K562 (cell line): ENCODE data around the gene POLDIP3. TPM values are rescaled to one million over a fixed set of nuclear protein-coding genes. Genes with fewer than 3 reads are reported as not detected.

Experiments used
- CHD4 ChIP-seq: fragments of 200-600 bp; sonication (generic); IDR thresholded peaks from 3 replicates; pipeline ENCODE4 v1.6.1; 2012; ENCODE audit warnings: low read depth, mild to moderate bottlenecking, mixed read lengths, low read length, inconsistent platforms; ENCODE audit not compliant: insufficient read depth, insufficient replicate concordance, poor library complexity, severe bottlenecking
- ELF1 ChIP-seq: fragments of 200-800 bp; sonication (Bioruptor generic); IDR thresholded peaks from 2 replicates; pipeline ENCODE4 v1.6.1; 2016; ENCODE audit warnings: missing genetic modification characterization, missing compliant biosample characterization
- EZH2 ChIP-seq: IDR thresholded peaks from 2 replicates; pipeline ENCODE4 v1.6.1; 2012; ENCODE audit warnings: low read depth, mild to moderate bottlenecking, inconsistent platforms, low read length, borderline replicate concordance
- FOXK1 ChIP-seq: sonication (generic); formaldehyde crosslinking; IDR thresholded peaks from 2 replicates; pipeline ENCODE4 v1.8.0; 2022; ENCODE audit warnings: missing genetic modification reagents, mild to moderate bottlenecking, borderline replicate concordance
- GATAD2A ChIP-seq: fragments of 450-650 bp; IDR thresholded peaks from 2 replicates; pipeline ENCODE4 v1.6.1; 2017
- HOMEZ ChIP-seq: fragments of 250-450 bp; sonication (Bioruptor Pico); IDR thresholded peaks from 2 replicates; pipeline ENCODE4 v1.4.0; 2020; ENCODE audit warnings: mild to moderate bottlenecking, moderate library complexity
- MBD2 ChIP-seq: sonication (generic); IDR thresholded peaks from 2 replicates; pipeline ENCODE4 v1.6.1; 2016; ENCODE audit warnings: low read depth, borderline replicate concordance
- POLR2AphosphoS5 ChIP-seq: IDR thresholded peaks from 2 replicates; pipeline ENCODE4 v1.6.1; 2011; ENCODE audit warnings: mild to moderate bottlenecking, low read depth, low read length, moderate library complexity; ENCODE audit not compliant: control insufficient read depth, insufficient read depth
- RBM17 ChIP-seq: fragments of 200-400 bp; formaldehyde crosslinking; IDR thresholded peaks from 2 replicates; pipeline ENCODE4 v1.6.1; 2017; ENCODE audit warnings: low read depth, mild to moderate bottlenecking, low read length, borderline replicate concordance
- TOE1 ChIP-seq, 2 experiments: fragments of 450-650 bp in 1 of 2; sonication (generic) in 1 of 2; formaldehyde crosslinking in 1 of 2; IDR thresholded peaks; 2 replicates each; pipeline versions ENCODE4 v1.7.1 to v1.8.0; 2016 to 2022; ENCODE audit warnings: borderline replicate concordance in 2 of 2, mild to moderate bottlenecking in 2 of 2, antibody characterized with exemption in 1 of 2, inconsistent platforms in 1 of 2, low read depth in 1 of 2, missing genetic modification reagents in 1 of 2, moderate library complexity in 1 of 2
- TSHZ1 ChIP-seq: fragments of 250-450 bp; sonication (Bioruptor Pico); IDR thresholded peaks from 2 replicates; pipeline ENCODE4 v1.4.0; 2020; ENCODE audit warnings: mild to moderate bottlenecking, moderate library complexity
- U2AF2 ChIP-seq: fragments of 200-400 bp; formaldehyde crosslinking; optimal IDR thresholded peaks from 2 replicates; pipeline ENCODE3; 2017; ENCODE audit warnings: low read depth, mild to moderate bottlenecking, low read length
- ZNF445 ChIP-seq: fragments of 250-450 bp; sonication (Bioruptor Pico); IDR thresholded peaks from 2 replicates; pipeline ENCODE4 v1.4.0; 2020; ENCODE audit warnings: low read depth, mild to moderate bottlenecking, moderate library complexity
- polyA plus RNA-seq, 8 experiments: library from polyadenylated mRNA; depleted of rRNA in 4 of 8; stranded (reverse) in 5 of 8; unstranded in 3 of 8; fragments of >200 nt; fragmentation: Nextera tagmentation in 2 of 8; fragmentation: Illumina TruSeq in 1 of 8; extraction: Ambion mirVana in 2 of 8; extraction: Trizol in 1 of 8; gene quantifications; 2 replicates each; pipeline versions ENCODE4 v1.2.1 to v1.2.3, GENCODE V29; 2011 to 2014; ENCODE audit warnings: inconsistent platforms in 1 of 8, missing spikeins in 1 of 8
- total RNA-seq, 7 experiments: library from RNA; depleted of rRNA in 6 of 7; stranded (reverse); fragments of >200 nt in 6 of 7; fragmentation: Illumina TruSeq in 2 of 7; extraction: Trizol in 2 of 7; gene quantifications; 2 replicates each; pipeline versions ENCODE4 v1.2.1 to v1.2.3, GENCODE V29; 2011 to 2021; ENCODE audit warnings: low replicate concordance in 1 of 7
- TF ChIP-seq, protein P1 (sequence below): fragments of 250-450 bp; sonication (Bioruptor Pico); IDR thresholded peaks from 2 replicates; pipeline ENCODE4 v1.4.0; 2020
- TF ChIP-seq, protein P2 (sequence below), 2 experiments: fragments of 450-650 bp in 1 of 2; IDR thresholded peaks; 2 replicates each; pipeline ENCODE4 v1.6.1; 2011 to 2017; ENCODE audit warnings: low read depth in 2 of 2, antibody characterized with exemption in 1 of 2, borderline replicate concordance in 1 of 2, low read length in 1 of 2, mild to moderate bottlenecking in 1 of 2, mixed read lengths in 1 of 2; ENCODE audit not compliant: control insufficient read depth in 1 of 2

The POLDIP3 gene
- total and polyA plus RNA-seq, 9 of the 15 experiments (the other 6 are each of a cell fraction or from before 2014, with no cell fraction given) = 14.3 to 53.0 (median 26.3) TPM

- no peak for TF ChIP-seq TSHZ1 (CRISPR knock-in tag)
- TF ChIP-seq, protein P1, sequence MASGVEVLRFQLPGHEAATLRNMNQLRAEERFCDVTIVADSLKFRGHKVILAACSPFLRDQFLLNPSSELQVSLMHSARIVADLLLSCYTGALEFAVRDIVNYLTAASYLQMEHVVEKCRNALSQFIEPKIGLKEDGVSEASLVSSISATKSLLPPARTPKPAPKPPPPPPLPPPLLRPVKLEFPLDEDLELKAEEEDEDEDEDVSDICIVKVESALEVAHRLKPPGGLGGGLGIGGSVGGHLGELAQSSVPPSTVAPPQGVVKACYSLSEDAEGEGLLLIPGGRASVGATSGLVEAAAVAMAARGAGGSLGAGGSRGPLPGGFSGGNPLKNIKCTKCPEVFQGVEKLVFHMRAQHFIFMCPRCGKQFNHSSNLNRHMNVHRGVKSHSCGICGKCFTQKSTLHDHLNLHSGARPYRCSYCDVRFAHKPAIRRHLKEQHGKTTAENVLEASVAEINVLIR (CRISPR knock-in tag) = no peak
- TF ChIP-seq TOE1 (IDR thresholded peaks at IDR 0.05; ENCODE audit: borderline replicate concordance) = peak; percentile 82
- TF ChIP-seq TOE1 (CRISPR knock-in tag; IDR thresholded peaks at IDR 0.05; ENCODE audit: borderline replicate concordance, low read depth) = peak; percentile 93
- no peak for TF ChIP-seq U2AF2
- peak; percentile 85; the same call in 1 of the 2 replicates for TF ChIP-seq ZNF445 (CRISPR knock-in tag)
- TF ChIP-seq ELF1 (tag) = peak; percentile 58
- no peak for TF ChIP-seq CHD4
- TF ChIP-seq MBD2 = peak; percentile 97
- peak; percentile 99 for TF ChIP-seq FOXK1 (CRISPR knock-in tag)
- TF ChIP-seq GATAD2A = 0 out of 2 replicates have a peak, but pooled peaks have one; percentile 71
- no peak for TF ChIP-seq EZH2
- TF ChIP-seq HOMEZ (CRISPR knock-in tag) = no peak
- no peak for TF ChIP-seq RBM17
- TF ChIP-seq, protein P2, sequence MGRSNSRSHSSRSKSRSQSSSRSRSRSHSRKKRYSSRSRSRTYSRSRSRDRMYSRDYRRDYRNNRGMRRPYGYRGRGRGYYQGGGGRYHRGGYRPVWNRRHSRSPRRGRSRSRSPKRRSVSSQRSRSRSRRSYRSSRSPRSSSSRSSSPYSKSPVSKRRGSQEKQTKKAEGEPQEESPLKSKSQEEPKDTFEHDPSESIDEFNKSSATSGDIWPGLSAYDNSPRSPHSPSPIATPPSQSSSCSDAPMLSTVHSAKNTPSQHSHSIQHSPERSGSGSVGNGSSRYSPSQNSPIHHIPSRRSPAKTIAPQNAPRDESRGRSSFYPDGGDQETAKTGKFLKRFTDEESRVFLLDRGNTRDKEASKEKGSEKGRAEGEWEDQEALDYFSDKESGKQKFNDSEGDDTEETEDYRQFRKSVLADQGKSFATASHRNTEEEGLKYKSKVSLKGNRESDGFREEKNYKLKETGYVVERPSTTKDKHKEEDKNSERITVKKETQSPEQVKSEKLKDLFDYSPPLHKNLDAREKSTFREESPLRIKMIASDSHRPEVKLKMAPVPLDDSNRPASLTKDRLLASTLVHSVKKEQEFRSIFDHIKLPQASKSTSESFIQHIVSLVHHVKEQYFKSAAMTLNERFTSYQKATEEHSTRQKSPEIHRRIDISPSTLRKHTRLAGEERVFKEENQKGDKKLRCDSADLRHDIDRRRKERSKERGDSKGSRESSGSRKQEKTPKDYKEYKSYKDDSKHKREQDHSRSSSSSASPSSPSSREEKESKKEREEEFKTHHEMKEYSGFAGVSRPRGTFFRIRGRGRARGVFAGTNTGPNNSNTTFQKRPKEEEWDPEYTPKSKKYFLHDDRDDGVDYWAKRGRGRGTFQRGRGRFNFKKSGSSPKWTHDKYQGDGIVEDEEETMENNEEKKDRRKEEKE (IDR thresholded peaks at IDR 0.05; ENCODE audit: borderline replicate concordance in 1 of 2, control insufficient read depth in 1 of 2, low read depth in 2 of 2, low read length in 1 of 2) = peak; percentile 63 to 100; a peak in 2 of 4 replicates
- peak; percentile 100 for TF ChIP-seq POLR2AphosphoS5
These were observed 593 bp upstream of the POLDIP3 start (continued) for GRCh38 chr22:42615092-42615859.
